ENCODE measurements around the gene CA12. TPM values are rescaled to one million over a fixed set of nuclear protein-coding genes. Genes with fewer than 3 reads are reported as not detected.
"Not testable (repeated sequence)": the region's sequence is repeated elsewhere in the genome, so short reads cannot be mapped to it uniquely, and the experiment has no call there.

Gene CA12
- polyA plus RNA-seq, 2 donors: 32.2 to 35.0 TPM

GRCh38 chr15:63347074-63347857 lies 34.4 kb downstream of the CA12 start:
- Histone ChIP-seq H3K4me3 (ENCODE audit: low read depth in 1 of 2, low read length in 2 of 2) (no peak overlapping the region), H3K4me1 (ENCODE audit: control insufficient read depth in 2 of 2, insufficient read depth in 2 of 2, low read length in 1 of 2) (peaks cover 6 to 21% of the 10 kb centered on the region in 2 donors)
- 39 to 53% methylated on average over 6 of the region's 6 CpGs for WGBS, 2 donors

GRCh38 chr15:63345391-63345752 lies 36.3 kb downstream of the CA12 start:
- Histone ChIP-seq H3K27ac (ENCODE audit: low read depth in 2 of 2, low read length in 1 of 2) (no peak overlapping the region), H3K27me3 (ENCODE audit: control insufficient read depth in 1 of 2, insufficient read depth in 2 of 2, low read length in 2 of 2) (no peaks in the 10 kb centered on the region), H3K4me3 (ENCODE audit: low read depth in 1 of 2, low read length in 2 of 2) (no peak overlapping the region), H3K36me3 (ENCODE audit: control insufficient read depth in 2 of 2, insufficient read depth in 2 of 2, low read length in 1 of 2) (peaks cover 0 to 23% of the 10 kb centered on the region in 2 donors), H3K9me3 (ENCODE audit: control insufficient read depth in 2 of 2, insufficient read depth in 1 of 2, low read depth in 1 of 2, low read length in 1 of 2) (no peaks in the 10 kb centered on the region), H3K4me1 (ENCODE audit: control insufficient read depth in 2 of 2, insufficient read depth in 2 of 2, low read length in 1 of 2) (peaks cover 6 to 17% of the 10 kb centered on the region in 2 donors)
- 90 to 93% methylated on average over 14 of the region's 14 CpGs for WGBS, 2 donors

More at GRCh38 chr15:63347074-63347857, 34.4 kb downstream of the CA12 start:
- H3K36me3 ChIP-seq (ENCODE audit: control insufficient read depth in 2 of 2, insufficient read depth in 2 of 2, low read length in 1 of 2): peaks cover 0 to 7% of the 10 kb centered on the region in 2 donors
- no peaks in the 10 kb centered on the region for H3K27me3 ChIP-seq (ENCODE audit: control insufficient read depth in 1 of 2, insufficient read depth in 2 of 2, low read length in 2 of 2)
- H3K27ac ChIP-seq (ENCODE audit: low read depth in 2 of 2, low read length in 1 of 2): peak overlapping the region; percentile 69 to 89
- H3K9me3 ChIP-seq (ENCODE audit: control insufficient read depth in 2 of 2, insufficient read depth in 1 of 2, low read depth in 1 of 2, low read length in 1 of 2): no peaks in the 10 kb centered on the region

- H3K4me1 ChIP-seq (ENCODE audit: control insufficient read depth in 2 of 2, insufficient read depth in 2 of 2, low read length in 1 of 2): peaks cover 6 to 17% of the 10 kb centered on the region in 2 donors
- no peaks in the 10 kb centered on the region for H3K27me3 ChIP-seq (ENCODE audit: control insufficient read depth in 1 of 2, insufficient read depth in 2 of 2, low read length in 2 of 2)
- 89 to 93% methylated on average over 5 of the region's 5 CpGs for WGBS, 2 donors
- H3K36me3 ChIP-seq (ENCODE audit: control insufficient read depth in 2 of 2, insufficient read depth in 2 of 2, low read length in 1 of 2): peaks cover 0 to 25% of the 10 kb centered on the region in 2 donors
- H3K9me3 ChIP-seq (ENCODE audit: control insufficient read depth in 2 of 2, insufficient read depth in 1 of 2, low read depth in 1 of 2, low read length in 1 of 2): no peaks in the 10 kb centered on the region
- no peak overlapping the region for H3K27ac ChIP-seq (ENCODE audit: low read depth in 2 of 2, low read length in 1 of 2)
- H3K4me3 ChIP-seq (ENCODE audit: low read depth in 1 of 2, low read length in 2 of 2): no peak overlapping the region
Observed at GRCh38 chr15:63344731-63345390, 36.8 kb downstream of the CA12 start.

DNA sequence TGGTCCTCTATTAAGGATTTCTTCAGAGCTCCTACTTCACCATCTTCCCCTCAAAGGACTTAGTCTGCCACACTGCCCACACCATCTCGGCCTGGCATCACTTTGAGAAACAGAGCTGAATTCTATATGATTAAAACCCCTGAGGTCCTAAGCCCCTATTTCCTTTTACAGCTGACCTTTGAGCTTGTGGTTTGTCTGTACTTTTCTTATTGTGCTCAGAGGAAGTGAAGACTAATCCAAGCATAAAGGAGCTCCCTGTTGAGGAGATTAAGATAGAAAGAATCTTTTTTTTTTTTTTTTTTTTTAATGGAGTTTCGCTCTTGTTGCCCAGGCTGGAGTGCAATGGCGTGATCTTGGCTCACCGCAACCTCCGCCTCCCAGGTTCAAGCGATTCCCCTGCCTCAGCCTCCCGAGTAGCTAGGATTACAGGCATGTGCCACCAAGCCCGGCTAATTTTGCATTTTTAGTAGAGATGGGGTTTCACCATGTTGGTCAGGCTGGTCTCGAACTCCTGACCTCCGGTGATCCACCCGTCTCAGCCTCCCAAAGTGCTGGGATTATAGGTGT lies 38.6 kb downstream of the CA12 start:
- H3K9me3 ChIP-seq (ENCODE audit: control insufficient read depth in 2 of 2, insufficient read depth in 1 of 2, low read depth in 1 of 2, low read length in 1 of 2); H3K4me3 ChIP-seq (ENCODE audit: low read depth in 1 of 2, low read length in 2 of 2); H3K27me3 ChIP-seq (ENCODE audit: control insufficient read depth in 1 of 2, insufficient read depth in 2 of 2, low read length in 2 of 2); H3K27ac ChIP-seq (ENCODE audit: low read depth in 2 of 2, low read length in 1 of 2): not testable (repeated sequence)
- 93 to 96% methylated on average over 10 to 11 of the region's 11 CpGs for WGBS, 2 donors
- Histone ChIP-seq H3K36me3 (ENCODE audit: control insufficient read depth in 2 of 2, insufficient read depth in 2 of 2, low read length in 1 of 2) (peaks cover 0 to 37% of the 10 kb centered on the region in 2 donors), H3K4me1 (ENCODE audit: control insufficient read depth in 2 of 2, insufficient read depth in 2 of 2, low read length in 1 of 2) (peaks cover 4 to 13% of the 10 kb centered on the region in 2 donors)

DNA sequence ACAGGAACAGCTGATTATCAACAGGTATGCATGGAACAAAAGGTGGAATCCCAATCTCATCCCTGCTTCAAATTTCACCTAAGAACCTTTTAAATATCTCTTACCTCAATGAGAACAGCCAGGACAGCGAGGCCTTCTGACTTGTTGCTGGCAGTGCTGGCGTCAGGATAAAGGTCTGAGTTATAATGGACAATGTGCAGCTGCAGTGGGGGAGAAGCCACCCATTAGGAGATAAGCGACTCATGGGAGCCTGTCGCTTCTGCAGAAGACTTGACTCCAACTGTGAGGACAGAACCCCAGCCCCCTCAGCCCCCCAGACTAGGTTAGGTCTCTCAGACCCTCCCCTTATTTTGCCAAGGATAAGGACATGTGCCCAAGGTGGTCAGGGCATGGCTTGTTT lies 39.7 kb downstream of the CA12 start:
- Histone ChIP-seq H3K27ac (ENCODE audit: low read depth in 2 of 2, low read length in 1 of 2) (no peak overlapping the region), H3K4me3 (ENCODE audit: low read depth in 1 of 2, low read length in 2 of 2) (no peak overlapping the region), H3K9me3 (ENCODE audit: control insufficient read depth in 2 of 2, insufficient read depth in 1 of 2, low read depth in 1 of 2, low read length in 1 of 2) (no peaks in the 10 kb centered on the region), H3K27me3 (ENCODE audit: control insufficient read depth in 1 of 2, insufficient read depth in 2 of 2, low read length in 2 of 2) (no peaks in the 10 kb centered on the region), H3K36me3 (ENCODE audit: control insufficient read depth in 2 of 2, insufficient read depth in 2 of 2, low read length in 1 of 2) (peaks cover 0 to 37% of the 10 kb centered on the region in 2 donors), H3K4me1 (ENCODE audit: control insufficient read depth in 2 of 2, insufficient read depth in 2 of 2, low read length in 1 of 2) (peaks cover under 1 to 7% of the 10 kb centered on the region in 2 donors)
- 90 to 92% methylated on average over 4 of the region's 4 CpGs for WGBS, 2 donors

GRCh38 chr15:63340878-63341277 lies 40.8 kb downstream of the CA12 start:
- Histone ChIP-seq H3K27ac (ENCODE audit: low read depth in 2 of 2, low read length in 1 of 2) (no peak overlapping the region), H3K4me1 (ENCODE audit: control insufficient read depth in 2 of 2, insufficient read depth in 2 of 2, low read length in 1 of 2) (peaks cover 0 to 2% of the 10 kb centered on the region in 2 donors), H3K9me3 (ENCODE audit: control insufficient read depth in 2 of 2, insufficient read depth in 1 of 2, low read depth in 1 of 2, low read length in 1 of 2) (no peaks in the 10 kb centered on the region), H3K36me3 (ENCODE audit: control insufficient read depth in 2 of 2, insufficient read depth in 2 of 2, low read length in 1 of 2) (peaks cover 0 to 37% of the 10 kb centered on the region in 2 donors), H3K27me3 (ENCODE audit: control insufficient read depth in 1 of 2, insufficient read depth in 2 of 2, low read length in 2 of 2) (no peaks in the 10 kb centered on the region), H3K4me3 (ENCODE audit: low read depth in 1 of 2, low read length in 2 of 2) (no peak overlapping the region)
- 79 to 85% methylated on average over 3 of the region's 3 CpGs for WGBS, 2 donors

GRCh38 chr15:63340353-63340752 lies 41.3 kb downstream of the CA12 start:
- Histone ChIP-seq H3K36me3 (ENCODE audit: control insufficient read depth in 2 of 2, insufficient read depth in 2 of 2, low read length in 1 of 2) (peaks cover 0 to 37% of the 10 kb centered on the region in 2 donors), H3K9me3 (ENCODE audit: control insufficient read depth in 2 of 2, insufficient read depth in 1 of 2, low read depth in 1 of 2, low read length in 1 of 2) (no peaks in the 10 kb centered on the region), H3K27ac (ENCODE audit: low read depth in 2 of 2, low read length in 1 of 2) (no peak overlapping the region), H3K27me3 (ENCODE audit: control insufficient read depth in 1 of 2, insufficient read depth in 2 of 2, low read length in 2 of 2) (no peaks in the 10 kb centered on the region), H3K4me1 (ENCODE audit: control insufficient read depth in 2 of 2, insufficient read depth in 2 of 2, low read length in 1 of 2) (peaks cover 0 to 2% of the 10 kb centered on the region in 2 donors), H3K4me3 (ENCODE audit: low read depth in 1 of 2, low read length in 2 of 2) (no peak overlapping the region)
- 78 to 82% methylated on average over 8 of the region's 8 CpGs for WGBS, 2 donors

GRCh38 chr15:63339836-63340235 lies 41.8 kb downstream of the CA12 start:
- H3K9me3 ChIP-seq (ENCODE audit: control insufficient read depth in 2 of 2, insufficient read depth in 1 of 2, low read depth in 1 of 2, low read length in 1 of 2): no peaks in the 10 kb centered on the region
- no peak overlapping the region for H3K4me3 ChIP-seq (ENCODE audit: low read depth in 1 of 2, low read length in 2 of 2)
- no peak overlapping the region for H3K27ac ChIP-seq (ENCODE audit: low read depth in 2 of 2, low read length in 1 of 2)
- 66 to 84% methylated on average over 1 of the region's 1 CpG for WGBS, 2 donors
- H3K4me1 ChIP-seq (ENCODE audit: control insufficient read depth in 2 of 2, insufficient read depth in 2 of 2, low read length in 1 of 2): peaks cover 0 to 2% of the 10 kb centered on the region in 2 donors
- H3K36me3 ChIP-seq (ENCODE audit: control insufficient read depth in 2 of 2, insufficient read depth in 2 of 2, low read length in 1 of 2): peaks cover 0 to 35% of the 10 kb centered on the region in 2 donors
- H3K27me3 ChIP-seq (ENCODE audit: control insufficient read depth in 1 of 2, insufficient read depth in 2 of 2, low read length in 2 of 2): no peaks in the 10 kb centered on the region

DNA sequence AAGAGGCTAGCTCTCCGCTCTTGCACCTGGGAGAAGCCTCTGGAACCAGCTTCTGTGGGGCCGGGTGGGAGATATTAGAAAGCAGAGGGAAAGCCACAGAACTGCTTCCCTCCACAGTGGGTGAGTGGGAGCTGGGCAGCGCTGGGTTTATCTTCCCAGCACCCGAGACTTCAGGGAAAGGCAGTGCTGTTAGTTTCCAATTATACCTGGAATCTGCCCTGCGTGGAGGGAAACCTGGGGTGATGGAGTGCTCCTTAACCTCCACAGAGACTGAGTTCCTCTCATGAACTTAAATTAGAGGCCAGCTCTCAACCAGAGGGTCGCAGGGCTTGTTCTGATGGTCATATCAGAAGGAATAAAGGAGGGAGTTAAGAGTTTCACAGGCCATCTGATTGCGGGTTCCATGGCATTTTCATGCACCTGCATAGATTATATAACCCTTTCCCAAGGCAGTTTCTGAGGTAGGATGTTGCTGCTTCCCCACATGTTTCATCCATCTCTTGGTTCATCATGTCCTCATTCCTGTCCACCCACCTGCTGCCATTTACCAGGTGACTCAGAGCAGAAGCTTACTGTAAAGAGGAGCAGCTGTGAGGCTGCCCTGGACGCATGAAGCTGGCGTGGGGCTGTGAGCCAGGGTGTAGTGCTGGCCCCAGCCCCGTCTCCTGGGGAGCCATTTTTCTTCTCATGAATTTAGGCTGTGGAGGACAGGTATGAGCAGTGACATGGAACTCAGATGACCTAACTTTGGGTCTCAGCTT lies 42.5 kb downstream of the CA12 start:
- no peak overlapping the region for H3K4me3 ChIP-seq (ENCODE audit: low read depth in 1 of 2, low read length in 2 of 2)
- H3K27ac ChIP-seq (ENCODE audit: low read depth in 2 of 2, low read length in 1 of 2): no peak overlapping the region
- peaks cover 0 to 30% of the 10 kb centered on the region in 2 donors for H3K36me3 ChIP-seq (ENCODE audit: control insufficient read depth in 2 of 2, insufficient read depth in 2 of 2, low read length in 1 of 2)
- no peaks in the 10 kb centered on the region for H3K27me3 ChIP-seq (ENCODE audit: control insufficient read depth in 1 of 2, insufficient read depth in 2 of 2, low read length in 2 of 2)
- peaks cover 0 to 2% of the 10 kb centered on the region in 2 donors for H3K4me1 ChIP-seq (ENCODE audit: control insufficient read depth in 2 of 2, insufficient read depth in 2 of 2, low read length in 1 of 2)
- no peaks in the 10 kb centered on the region for H3K9me3 ChIP-seq (ENCODE audit: control insufficient read depth in 2 of 2, insufficient read depth in 1 of 2, low read depth in 1 of 2, low read length in 1 of 2)
- WGBS, 2 donors: 82 to 87% methylated on average over 10 of the region's 10 CpGs

Data from esophagus (tissue), 2 donors.